Testis (tissue), 3 donors: ENCODE measurements around the gene HSPA1L. TPM values are rescaled to one million over a fixed set of nuclear protein-coding genes. Genes with fewer than 3 reads are reported as not detected.
A peak's percentile ranks its signal among the peaks of the same experiment; 100 is the strongest.

Source experiments
- DNase-seq: peaks from one replicate; pipeline ENCODE4 v3.0.0-alpha.2; 2019
- H3K27ac ChIP-seq, 2 donors: fragments of 200-600 bp; sonication (generic); one replicate each; pipeline ENCODE4 v1.5.1; 2019
- H3K27me3 ChIP-seq: fragments of 200-600 bp; sonication (generic); one replicate; pipeline ENCODE4 v1.5.1; 2019
- H3K36me3 ChIP-seq: fragments of 200-600 bp; sonication (generic); one replicate; pipeline ENCODE4 v1.5.1; 2017; ENCODE audit warnings: low read depth; ENCODE audit errors: missing control alignments
- H3K4me1 ChIP-seq: fragments of 200-600 bp; sonication (generic); one replicate; pipeline ENCODE4 v1.5.1; 2019
- H3K4me3 ChIP-seq, 2 donors: fragments of 200-600 bp; sonication (generic); one replicate each; pipeline ENCODE4 v1.5.1; 2017 to 2019
- H3K9me3 ChIP-seq: fragments of 200-600 bp; sonication (generic); one replicate; pipeline ENCODE4 v1.5.1; 2017
- CTCF ChIP-seq, 3 experiments: fragments of 450-650 bp in 2 of 3; fragments of 200-600 bp in 1 of 3; sonication (generic) in 1 of 3; IDR thresholded peaks; one replicate each; pipeline ENCODE4 v1.5.1; 2016 to 2019; ENCODE audit warnings: antibody characterized with exemption in 3 of 3, mild to moderate bottlenecking in 2 of 3, moderate library complexity in 1 of 3
- POLR2A ChIP-seq: fragments of 450-650 bp; IDR thresholded peaks from one replicate; pipeline ENCODE4 v1.6.1; 2017; ENCODE audit warnings: antibody characterized with exemption, mild to moderate bottlenecking, moderate library complexity
- WGBS, 2 donors: methylation state at CpG; one replicate each; pipeline ENCODE4 v1.1.5; 2018; 5-methylcytosine and 5-hydroxymethylcytosine counted together
- intact Hi-C: fragments of 100-400 bp; cut with DNase I; formaldehyde crosslinking; loops from one replicate; pipeline ENCODE4 v1.15.1; 2023; ENCODE audit warnings: low total_unique reads
- polyA plus RNA-seq: library from polyadenylated mRNA; stranded (reverse); fragments of 350-450 nt; fragmentation: Illumina TruSeq; extraction: RNeasy Lipid Tissue Mini Kit (QIAGEN cat#74804); gene quantifications from one replicate; pipeline ENCODE4 v1.2.3, GENCODE V29; 2014; ENCODE audit warnings: low read depth, low replicate concordance; ENCODE audit not compliant: insufficient read depth
- total RNA-seq, 2 donors: library from RNA; depleted of rRNA; stranded (reverse); fragments of >200 nt; gene quantifications; one replicate each; pipeline ENCODE4 v1.2.3, GENCODE V29; 2016

Gene HSPA1L
- total and polyA plus RNA-seq, 3 donors from 2014 or later = 30.3 to 103 (median 87.9) TPM

GRCh38 chr6:31836474-31837368, 21.6 kb upstream of the HSPA1L start:
- H3K4me1 ChIP-seq = peaks cover 20% of the 10 kb centered on the region
- H3K9me3 ChIP-seq = no peaks in the 10 kb centered on the region
- no peak overlapping the region for H3K4me3 ChIP-seq
- TF ChIP-seq CTCF (IDR thresholded peaks at IDR 0.05) (no peak), POLR2A (no peak)
- H3K36me3 ChIP-seq = no peaks in the 10 kb centered on the region
- peak overlapping the region; percentile 40 to 97 for H3K27ac ChIP-seq
- 21 to 33% methylated on average over 12 of the region's 12 CpGs for WGBS, 2 donors
- no peaks in the 10 kb centered on the region for H3K27me3 ChIP-seq
- intact Hi-C loops = no loop called here
- DNase-seq = no peak

- intact Hi-C loops = no loop called here
- Histone ChIP-seq H3K4me1 (peaks cover 26% of the 10 kb centered on the region), H3K27me3 (no peaks in the 10 kb centered on the region), H3K4me3 (peak overlapping the region in 1 of 2 donors; percentile 89), H3K36me3 (no peaks in the 10 kb centered on the region), H3K27ac (peak overlapping the region; percentile 40 to 97), H3K9me3 (no peaks in the 10 kb centered on the region)
- 10 to 13% methylated on average over 14 of the region's 14 CpGs for WGBS, 2 donors
- DNase-seq = no peak
- TF ChIP-seq POLR2A = no peak
- no peak for TF ChIP-seq CTCF (IDR thresholded peaks at IDR 0.05)
Observed at GRCh38 chr6:31836047-31836473, 21.0 kb upstream of the HSPA1L start.

GRCh38 chr6:31834367-31835250, 19.5 kb upstream of the HSPA1L start:
- no peaks in the 10 kb centered on the region for H3K36me3 ChIP-seq
- peak; percentile 95 for DNase-seq
- no peaks in the 10 kb centered on the region for H3K27me3 ChIP-seq
- H3K4me3 ChIP-seq = peak overlapping the region; percentile 89 to 93
- no peaks in the 10 kb centered on the region for H3K9me3 ChIP-seq
- intact Hi-C loops = loop anchor here (5.0 kb wide), 1 partner anchor 152 kb away; the partner anchor contains the start of gene LY6G5C
- TF ChIP-seq POLR2A (no peak), CTCF (IDR thresholded peaks at IDR 0.05) (peak in 1 of 3 experiments; percentile 7)
- 0% methylated on average over 46 to 59 of the region's 59 CpGs for WGBS, 2 donors
- H3K27ac ChIP-seq = peak overlapping the region; percentile 97 to 98
- H3K4me1 ChIP-seq = peaks cover 27% of the 10 kb centered on the region

- TF ChIP-seq POLR2A = no peak
- TF ChIP-seq CTCF (IDR thresholded peaks at IDR 0.05) = no peak
- no peak for DNase-seq
- H3K9me3 ChIP-seq = no peaks in the 10 kb centered on the region
- H3K4me3 ChIP-seq = no peak overlapping the region
- H3K27ac ChIP-seq = peak overlapping the region in 1 of 2 donors; percentile 14
- H3K36me3 ChIP-seq = no peaks in the 10 kb centered on the region
- peaks cover 17% of the 10 kb centered on the region for H3K4me1 ChIP-seq
- intact Hi-C loops = loop anchor here (5.0 kb wide), 1 partner anchor 149 kb away; the partner anchor contains the start of gene LY6G5C
- 84 to 85% methylated on average over 15 of the region's 15 CpGs for WGBS, 2 donors
- H3K27me3 ChIP-seq = no peaks in the 10 kb centered on the region
Observed at GRCh38 chr6:31831350-31832215, 16.5 kb upstream of the HSPA1L start.
